Gastroesophageal sphincter (tissue), 4 donors: ENCODE results near the gene PCDHGB5. TPM values are rescaled to one million over a fixed set of nuclear protein-coding genes. Genes with fewer than 3 reads are reported as not detected.
"Not testable (repeated sequence)": the region's sequence is repeated elsewhere in the genome, so short reads cannot be mapped to it uniquely, and the experiment has no call there.

ENCODE experiments used
- ATAC-seq: fragments of 150-250 bp; one replicate; pipeline ENCODE4 v1.9.1; 2016; ENCODE audit warnings: mild to moderate bottlenecking, moderate library complexity
- H3K27ac ChIP-seq, 4 donors: fragments of 200-600 bp; sonication (generic) in 3 of 4; 1 replicate in 3 of 4; 2 replicates in 1 of 4; pipeline ENCODE4 v1.5.1; 2016 to 2019
- H3K27me3 ChIP-seq: fragments of 200-600 bp; sonication (generic); one replicate; pipeline ENCODE4 v1.5.1; 2019
- H3K36me3 ChIP-seq, 2 donors: fragments of 200-600 bp; sonication (generic); one replicate each; pipeline ENCODE4 v1.5.1; 2019; ENCODE audit warnings: control low read depth in 1 of 2
- H3K4me1 ChIP-seq, 3 donors: fragments of 200-600 bp; sonication (generic); 1 replicate in 2 of 3; 2 replicates in 1 of 3; pipeline ENCODE4 v1.5.1; 2016 to 2019; ENCODE audit warnings: control low read depth in 2 of 3
- H3K4me3 ChIP-seq, 2 donors: fragments of 200-600 bp; sonication (generic); one replicate each; pipeline ENCODE4 v1.5.1; 2019; ENCODE audit warnings: mild to moderate bottlenecking in 1 of 2, moderate library complexity in 1 of 2
- H3K9me3 ChIP-seq, 3 donors: fragments of 200-600 bp; sonication (generic); one replicate each; pipeline ENCODE4 v1.5.1; 2017 to 2019; ENCODE audit warnings: control low read depth in 2 of 3
- EP300 ChIP-seq: sonication (generic); formaldehyde crosslinking; IDR thresholded peaks from one replicate; pipeline ENCODE4 v1.6.1; 2017; ENCODE audit warnings: antibody characterized with exemption, mild to moderate bottlenecking
- POLR2A ChIP-seq, 2 donors: fragments of 450-650 bp; IDR thresholded peaks; one replicate each; pipeline ENCODE4 v1.6.1; 2017; ENCODE audit warnings: antibody characterized with exemption in 2 of 2, mild to moderate bottlenecking in 2 of 2, moderate library complexity in 1 of 2
- POLR2AphosphoS5 ChIP-seq: sonication (generic); formaldehyde crosslinking; IDR thresholded peaks from one replicate; pipeline ENCODE4 v1.6.1; 2017; ENCODE audit warnings: antibody characterized with exemption
- WGBS, 2 donors: methylation state at CpG; one replicate each; pipeline ENCODE4 v1.1.5; 2018; ENCODE audit warnings: low coverage in 1 of 2; 5-methylcytosine and 5-hydroxymethylcytosine counted together
- total RNA-seq, 4 donors: library from RNA; depleted of rRNA; stranded (reverse); fragments of >200 nt; gene quantifications; one replicate each; pipeline ENCODE4 v1.1.0, GENCODE V29; 2016
- TF ChIP-seq, protein P1 (sequence below), 4 experiments: fragments of 200-600 bp in 2 of 4; fragments of 450-650 bp in 2 of 4; sonication (generic) in 1 of 4; IDR thresholded peaks; one replicate each; pipeline ENCODE4 v1.5.1; 2017 to 2019; ENCODE audit warnings: antibody characterized with exemption in 4 of 4, mild to moderate bottlenecking in 2 of 4, moderate library complexity in 2 of 4

Gene PCDHGB5
- total RNA-seq, 4 donors from 2014 or later: 4.0 to 12.9 (median 9.8) TPM

DNA sequence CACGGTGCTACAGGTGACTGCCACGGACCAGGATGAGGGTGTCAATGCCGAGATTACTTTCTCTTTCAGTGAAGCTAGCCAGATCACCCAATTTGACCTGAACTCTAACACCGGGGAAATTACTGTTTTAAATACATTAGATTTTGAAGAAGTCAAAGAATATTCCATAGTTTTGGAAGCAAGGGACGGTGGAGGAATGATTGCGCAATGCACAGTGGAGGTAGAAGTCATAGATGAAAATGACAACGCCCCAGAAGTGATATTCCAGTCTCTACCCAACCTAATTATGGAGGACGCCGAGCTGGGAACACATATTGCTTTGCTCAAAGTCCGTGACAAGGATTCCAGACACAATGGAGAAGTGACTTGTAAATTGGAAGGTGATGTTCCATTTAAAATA lies 9.1 kb upstream of the PCDHGB5 start:
- H3K4me3 ChIP-seq: no peak overlapping the region
- H3K27me3 ChIP-seq: no peaks in the 10 kb centered on the region
- WGBS, 2 donors: 18 to 51% methylated on average over 6 to 9 of the region's 10 CpGs
- no peak for TF ChIP-seq POLR2A (IDR thresholded peaks at IDR 0.05)
- TF ChIP-seq EP300: no peak
- no peak for TF ChIP-seq POLR2AphosphoS5
- TF ChIP-seq, protein P1, sequence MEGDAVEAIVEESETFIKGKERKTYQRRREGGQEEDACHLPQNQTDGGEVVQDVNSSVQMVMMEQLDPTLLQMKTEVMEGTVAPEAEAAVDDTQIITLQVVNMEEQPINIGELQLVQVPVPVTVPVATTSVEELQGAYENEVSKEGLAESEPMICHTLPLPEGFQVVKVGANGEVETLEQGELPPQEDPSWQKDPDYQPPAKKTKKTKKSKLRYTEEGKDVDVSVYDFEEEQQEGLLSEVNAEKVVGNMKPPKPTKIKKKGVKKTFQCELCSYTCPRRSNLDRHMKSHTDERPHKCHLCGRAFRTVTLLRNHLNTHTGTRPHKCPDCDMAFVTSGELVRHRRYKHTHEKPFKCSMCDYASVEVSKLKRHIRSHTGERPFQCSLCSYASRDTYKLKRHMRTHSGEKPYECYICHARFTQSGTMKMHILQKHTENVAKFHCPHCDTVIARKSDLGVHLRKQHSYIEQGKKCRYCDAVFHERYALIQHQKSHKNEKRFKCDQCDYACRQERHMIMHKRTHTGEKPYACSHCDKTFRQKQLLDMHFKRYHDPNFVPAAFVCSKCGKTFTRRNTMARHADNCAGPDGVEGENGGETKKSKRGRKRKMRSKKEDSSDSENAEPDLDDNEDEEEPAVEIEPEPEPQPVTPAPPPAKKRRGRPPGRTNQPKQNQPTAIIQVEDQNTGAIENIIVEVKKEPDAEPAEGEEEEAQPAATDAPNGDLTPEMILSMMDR (IDR thresholded peaks at IDR 0.05): no peak
- ATAC-seq: no peak
- no peak overlapping the region for H3K27ac ChIP-seq
- peaks cover 0 to 18% of the 10 kb centered on the region in 2 donors for H3K36me3 ChIP-seq
- no peaks in the 10 kb centered on the region for H3K4me1 ChIP-seq
- H3K9me3 ChIP-seq: peaks cover 2 to 99% (median 7%) of the 10 kb centered on the region in 3 donors

DNA sequence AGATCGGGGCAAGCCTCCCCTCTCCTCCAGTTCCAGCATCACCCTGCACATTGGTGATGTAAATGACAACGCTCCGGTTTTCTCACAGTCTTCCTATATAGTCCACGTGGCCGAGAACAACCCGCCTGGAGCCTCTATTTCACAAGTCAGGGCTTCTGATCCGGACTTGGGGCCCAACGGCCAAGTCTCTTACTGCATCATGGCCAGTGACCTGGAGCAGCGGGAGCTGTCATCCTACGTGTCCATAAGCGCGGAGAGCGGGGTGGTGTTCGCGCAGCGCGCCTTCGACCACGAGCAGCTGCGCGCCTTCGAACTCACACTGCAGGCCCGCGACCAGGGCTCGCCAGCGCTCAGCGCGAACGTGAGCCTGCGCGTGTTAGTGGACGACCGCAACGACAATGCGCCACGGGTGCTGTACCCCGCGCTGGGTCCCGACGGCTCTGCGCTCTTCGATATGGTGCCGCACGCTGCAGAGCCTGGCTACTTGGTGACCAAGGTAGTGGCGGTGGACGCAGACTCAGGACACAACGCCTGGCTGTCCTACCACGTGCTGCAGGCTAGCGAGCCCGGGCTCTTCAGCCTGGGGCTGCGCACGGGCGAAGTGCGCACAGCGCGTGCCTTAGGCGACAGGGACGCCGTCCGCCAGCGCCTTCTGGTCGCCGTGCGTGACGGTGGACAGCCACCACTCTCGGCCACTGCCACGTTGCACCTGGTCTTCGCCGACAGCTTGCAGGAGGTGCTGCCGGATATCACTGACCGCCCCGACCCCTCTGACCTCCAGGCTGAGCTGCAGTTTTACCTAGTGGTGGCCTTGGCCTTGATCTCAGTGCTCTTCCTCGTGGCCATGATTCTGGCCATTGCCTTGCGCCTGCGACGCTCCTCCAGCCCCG lies 8.3 kb upstream of the PCDHGB5 start:
- whole genome bisulfite sequencing, 2 donors: 10 to 31% methylated on average over 2 to 7 of the region's 77 CpGs
- Histone ChIP-seq H3K4me1 (no peaks in the 10 kb centered on the region), H3K27me3 (no peaks in the 10 kb centered on the region), H3K27ac (no peak overlapping the region), H3K36me3 (peaks cover 0 to 18% of the 10 kb centered on the region in 2 donors), H3K4me3 (no peak overlapping the region), H3K9me3 (peaks cover 2 to 99% (median 6%) of the 10 kb centered on the region in 3 donors)
- TF ChIP-seq, protein P1 (IDR thresholded peaks at IDR 0.05): no peak
- TF ChIP-seq POLR2A (IDR thresholded peaks at IDR 0.05) (no peak), POLR2AphosphoS5 (no peak), EP300 (no peak)
- ATAC-seq: no peak

DNA sequence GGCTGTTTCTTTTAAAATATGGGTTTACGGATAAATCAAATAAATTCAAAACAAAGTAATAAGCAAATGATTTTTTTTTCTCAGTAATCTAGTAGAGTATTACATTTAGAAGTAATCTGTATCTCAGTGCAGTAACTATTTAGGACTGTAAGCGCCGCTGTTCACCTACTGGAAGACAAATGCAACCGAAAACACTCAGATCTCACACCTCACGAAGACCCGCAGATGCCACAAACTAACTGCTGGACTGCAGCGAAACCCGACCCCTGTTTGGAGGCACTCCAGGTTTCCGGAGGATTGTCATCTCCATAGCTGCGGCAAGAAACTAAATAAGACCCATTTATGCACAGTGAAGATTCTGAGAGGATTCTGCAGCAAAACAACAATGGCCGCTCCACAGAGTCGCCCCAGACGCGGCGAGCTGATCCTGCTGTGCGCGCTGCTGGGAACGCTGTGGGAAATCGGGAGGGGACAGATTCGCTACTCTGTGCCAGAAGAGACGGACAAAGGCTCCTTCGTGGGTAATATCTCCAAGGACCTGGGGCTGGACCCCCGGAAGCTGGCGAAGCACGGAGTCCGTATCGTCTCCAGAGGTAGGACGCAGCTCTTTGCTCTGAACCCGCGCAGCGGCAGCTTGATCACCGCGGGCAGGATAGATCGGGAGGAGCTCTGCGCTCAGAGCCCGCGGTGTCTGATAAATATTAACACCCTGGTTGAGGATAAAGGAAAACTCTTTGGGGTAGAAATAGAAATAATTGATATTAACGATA lies 5.1 kb upstream of the PCDHGB5 start, which contains the start of gene PCDHGA8:
Gene PCDHGA8, plus strand, starts transcription at position 205 of the 770 bp plus-strand sequence. Its CDS starts 181 bp downstream, at position 386.
- H3K4me1 ChIP-seq: no peaks in the 10 kb centered on the region
- no peak for ATAC-seq
- WGBS, 2 donors: 30 to 33% methylated on average over 23 to 24 of the region's 38 CpGs
- no peaks in the 10 kb centered on the region for H3K27me3 ChIP-seq
- H3K36me3 ChIP-seq: peaks cover 0 to 18% of the 10 kb centered on the region in 2 donors
- no peak for TF ChIP-seq POLR2AphosphoS5
- no peak for TF ChIP-seq EP300
- no peak for TF ChIP-seq POLR2A (IDR thresholded peaks at IDR 0.05)
- TF ChIP-seq, protein P1 (IDR thresholded peaks at IDR 0.05): no peak
- H3K27ac ChIP-seq: no peak within 1 kb of the TSS
- H3K9me3 ChIP-seq: peaks cover 0 to 99% (median 6%) of the 10 kb centered on the region in 3 donors
- H3K4me3 ChIP-seq: no peak within 1 kb of the TSS

DNA sequence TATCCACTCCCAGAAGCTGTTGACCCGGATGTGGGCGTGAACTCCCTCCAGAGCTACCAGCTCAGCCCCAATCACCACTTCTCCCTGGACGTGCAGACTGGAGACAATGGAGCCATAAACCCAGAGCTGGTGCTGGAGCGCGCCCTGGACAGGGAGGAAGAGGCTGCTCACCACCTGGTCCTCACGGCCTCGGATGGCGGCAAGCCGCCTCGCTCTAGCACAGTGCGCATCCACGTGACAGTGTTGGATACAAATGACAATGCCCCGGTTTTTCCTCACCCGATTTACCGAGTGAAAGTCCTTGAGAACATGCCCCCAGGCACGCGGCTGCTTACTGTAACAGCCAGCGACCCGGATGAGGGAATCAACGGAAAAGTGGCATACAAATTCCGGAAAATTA lies 4.5 kb upstream of the PCDHGB5 start:
- 37 to 63% methylated on average over 4 to 10 of the region's 21 CpGs for WGBS, 2 donors
- Histone ChIP-seq H3K27me3 (no peaks in the 10 kb centered on the region), H3K4me1 (no peaks in the 10 kb centered on the region), H3K4me3 (no peak overlapping the region), H3K27ac (no peak overlapping the region), H3K9me3 (peaks cover 0 to 98% (median 6%) of the 10 kb centered on the region in 3 donors), H3K36me3 (peaks cover 0 to 18% of the 10 kb centered on the region in 2 donors)
- TF ChIP-seq POLR2AphosphoS5 (no peak), POLR2A (IDR thresholded peaks at IDR 0.05) (no peak), EP300 (no peak)
- TF ChIP-seq, protein P1 (IDR thresholded peaks at IDR 0.05): no peak
- ATAC-seq: no peak

DNA sequence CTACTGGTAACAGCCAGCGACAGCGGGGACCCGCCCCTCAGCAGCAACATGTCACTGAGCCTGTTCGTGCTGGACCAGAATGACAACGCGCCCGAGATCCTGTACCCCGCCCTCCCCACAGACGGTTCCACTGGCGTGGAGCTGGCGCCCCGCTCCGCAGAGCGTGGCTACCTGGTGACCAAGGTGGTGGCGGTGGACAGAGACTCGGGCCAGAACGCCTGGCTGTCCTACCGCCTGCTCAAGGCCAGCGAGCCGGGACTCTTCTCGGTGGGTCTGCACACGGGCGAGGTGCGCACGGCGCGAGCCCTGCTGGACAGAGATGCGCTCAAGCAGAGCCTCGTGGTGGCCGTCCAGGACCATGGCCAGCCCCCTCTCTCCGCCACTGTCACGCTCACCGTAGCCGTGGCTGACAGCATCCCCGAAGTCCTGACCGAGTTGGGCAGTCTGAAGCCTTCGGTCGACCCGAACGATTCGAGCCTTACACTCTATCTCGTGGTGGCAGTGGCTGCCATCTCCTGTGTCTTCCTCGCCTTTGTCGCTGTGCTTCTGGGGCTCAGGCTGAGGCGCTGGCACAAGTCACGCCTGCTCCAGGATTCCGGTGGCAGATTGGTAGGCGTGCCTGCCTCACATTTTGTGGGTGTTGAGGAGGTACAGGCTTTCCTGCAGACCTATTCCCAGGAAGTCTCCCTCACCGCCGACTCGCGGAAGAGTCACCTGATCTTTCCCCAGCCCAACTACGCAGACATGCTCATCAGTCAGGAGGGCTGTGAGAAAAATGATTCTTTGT lies 3.2 kb upstream of the PCDHGB5 start:
- H3K4me1 ChIP-seq, H3K4me3 ChIP-seq, H3K27ac ChIP-seq, H3K27me3 ChIP-seq, ATAC-seq: not testable (repeated sequence)
- 28 to 36% methylated on average over 8 to 9 of the region's 53 CpGs for WGBS, 2 donors
- Histone ChIP-seq H3K36me3 (peaks cover 0 to 17% of the 10 kb centered on the region in 2 donors), H3K9me3 (peaks cover 0 to 98% (median 6%) of the 10 kb centered on the region in 3 donors)
